GM12865 (cell line): ENCODE measurements around the gene SRPK2.
"Not testable (repeated sequence)": the region's sequence is repeated elsewhere in the genome, so short reads cannot be mapped to it uniquely, and the experiment has no call there.

Source experiments
- DNase-seq: peaks from one replicate; pipeline ENCODE4 v3.0.0; 2010; ENCODE audit warnings: low read depth
- H3K4me3 ChIP-seq: 2 replicates; pipeline ENCODE4 v1.5.1; 2011; ENCODE audit warnings: mild to moderate bottlenecking, low read depth, low read length, control low read depth
- CTCF ChIP-seq: IDR thresholded peaks from 2 replicates; pipeline ENCODE4 v1.5.1; 2011; ENCODE audit warnings: low read length, control low read depth, low read depth, inconsistent platforms; ENCODE audit not compliant: insufficient read depth; ENCODE audit errors: missing control alignments

The SRPK2 gene

DNA sequence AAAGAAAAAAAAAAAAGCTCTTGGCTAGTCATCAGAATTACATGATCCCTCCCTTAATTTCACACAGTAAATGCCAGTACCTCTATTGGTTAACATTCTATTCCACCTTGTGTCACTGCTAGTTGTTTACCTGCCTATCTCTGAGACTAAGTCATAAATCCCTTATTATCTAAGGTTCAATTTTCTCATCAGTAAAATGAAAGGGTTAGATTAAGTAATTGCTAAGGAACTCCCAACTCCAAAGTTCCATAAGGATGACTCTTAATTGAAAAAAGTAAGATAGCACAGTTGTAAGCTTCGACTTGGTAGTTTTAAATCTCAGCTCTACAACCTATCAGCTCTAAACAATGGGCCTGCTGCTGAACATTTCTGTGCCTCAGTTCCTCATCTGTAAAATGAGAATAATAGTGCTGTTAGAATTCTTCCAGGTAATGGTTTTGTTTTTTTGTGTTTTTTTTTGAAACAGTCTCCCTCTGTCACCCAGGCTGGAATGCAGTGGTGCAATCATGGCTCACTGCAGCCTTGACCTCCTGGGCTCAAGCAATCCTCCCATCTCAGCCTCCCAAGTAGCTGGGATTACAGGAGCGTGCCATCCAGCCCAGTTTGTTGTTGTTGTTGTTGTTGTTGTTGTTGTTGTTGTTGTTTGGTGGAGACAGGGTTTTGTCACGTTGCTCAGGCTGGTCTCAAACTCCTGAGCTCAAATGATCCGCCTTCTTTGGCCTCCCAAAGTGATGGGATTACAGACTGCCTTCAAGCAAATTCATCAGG lies 35.6 kb downstream of the SRPK2 start:
- no peak for DNase-seq
- H3K4me3 ChIP-seq = no peak overlapping the region
- TF ChIP-seq CTCF = no peak

DNA sequence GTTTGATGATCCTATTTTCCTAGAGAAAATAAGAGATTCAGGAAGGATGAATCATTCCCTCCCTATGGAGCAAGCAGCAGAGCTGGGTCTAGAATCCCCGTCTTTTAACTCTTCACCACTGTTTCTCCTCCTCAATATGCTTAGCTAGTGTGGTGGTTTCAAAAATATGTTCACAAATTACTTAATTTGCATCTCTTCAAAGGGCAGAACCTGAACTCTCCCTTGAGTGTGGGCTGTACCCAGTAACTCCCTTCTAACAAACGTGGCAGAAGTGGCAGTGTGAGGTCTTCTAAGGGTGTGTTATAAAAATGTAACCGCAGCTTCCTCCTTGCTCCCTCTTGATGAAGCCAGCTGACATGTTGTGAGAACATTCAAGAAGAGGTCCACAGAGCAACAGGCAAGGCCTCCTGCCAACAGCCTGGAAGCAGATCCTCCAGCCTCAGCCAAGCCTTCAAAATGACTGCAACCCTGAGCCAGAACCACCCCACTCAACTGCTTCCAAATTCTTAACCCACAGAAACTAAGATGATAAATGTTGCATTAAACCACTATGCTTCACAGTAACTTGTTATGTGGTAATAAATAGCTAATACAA lies 36.6 kb downstream of the SRPK2 start:
- TF ChIP-seq CTCF = no peak
- H3K4me3 ChIP-seq = no peak overlapping the region
- peak; percentile 92 for DNase-seq

DNA sequence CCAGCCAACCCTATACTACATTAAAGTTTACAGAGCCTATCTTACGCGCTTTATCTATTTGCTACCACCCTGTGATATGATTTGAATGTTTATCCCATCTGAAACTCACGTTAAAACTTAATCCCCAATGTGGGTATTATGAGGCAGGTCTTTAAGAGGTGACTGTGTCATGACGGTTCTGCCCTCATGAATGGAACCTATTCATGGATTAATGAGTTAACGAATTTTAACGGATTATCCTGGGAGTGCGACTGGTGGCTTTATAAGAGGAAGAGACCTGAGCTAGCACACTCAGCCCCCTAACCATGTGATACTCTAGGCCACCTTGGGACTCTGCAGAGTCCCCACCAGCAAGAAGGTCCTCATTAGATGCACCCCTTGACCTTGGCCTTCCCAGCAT lies 37.8 kb downstream of the SRPK2 start:
- DNase-seq = no peak
- no peak for TF ChIP-seq CTCF
- no peak overlapping the region for H3K4me3 ChIP-seq

GRCh38 chr7:105348177-105348576 lies 40.5 kb downstream of the SRPK2 start:
- not testable (repeated sequence) for H3K4me3 ChIP-seq, DNase-seq

GRCh38 chr7:105346593-105347322 lies 42.0 kb downstream of the SRPK2 start:
- no peak for TF ChIP-seq CTCF
- H3K4me3 ChIP-seq = no peak overlapping the region
- no peak for DNase-seq

DNA sequence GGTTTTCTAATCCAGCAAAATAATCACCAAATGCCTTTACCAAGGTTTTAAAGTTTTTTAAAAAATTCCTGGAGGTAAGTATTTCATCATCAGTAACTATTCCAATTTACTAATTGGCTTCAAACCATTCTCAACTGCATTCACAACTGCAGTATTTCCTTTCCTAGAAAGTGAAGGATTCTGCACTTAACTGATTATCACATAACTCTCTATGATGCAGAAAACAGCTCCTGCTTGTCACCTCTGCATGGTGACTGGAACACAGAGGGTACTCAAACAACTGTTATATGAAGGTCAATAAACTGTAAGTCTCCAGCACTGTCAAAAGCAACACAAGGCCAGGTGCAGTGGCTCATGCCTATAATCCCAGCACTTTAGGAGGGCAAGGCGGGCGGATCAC lies 42.6 kb downstream of the SRPK2 start:
- TF ChIP-seq CTCF = no peak
- no peak overlapping the region for H3K4me3 ChIP-seq
- DNase-seq = no peak

DNA sequence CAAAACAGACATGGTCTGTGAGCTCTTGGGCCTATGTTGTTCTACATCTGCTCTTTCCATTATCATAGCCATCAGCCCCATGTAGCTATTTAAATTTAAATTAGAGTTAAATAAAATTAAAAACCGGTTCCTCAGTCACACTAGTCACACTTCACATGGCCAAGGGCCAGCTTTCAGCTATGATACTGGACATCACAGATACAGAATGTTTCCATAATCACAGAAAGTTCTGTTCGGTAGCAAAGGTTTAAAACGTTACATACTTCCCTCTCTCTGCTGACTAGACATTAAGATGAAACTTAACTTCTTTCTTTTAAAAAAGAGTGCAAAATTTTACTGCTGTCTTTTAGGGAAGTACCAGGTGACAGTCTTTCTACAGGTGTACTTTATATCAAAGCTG lies 43.0 kb downstream of the SRPK2 start:
- TF ChIP-seq CTCF = no peak
- no peak for DNase-seq
- H3K4me3 ChIP-seq = no peak overlapping the region
